Astrocyte (in vitro differentiated cells and primary cell): ENCODE results near the gene HSPA12B. TPM values are rescaled to one million over a fixed set of nuclear protein-coding genes. Genes with fewer than 3 reads are reported as not detected.
A peak's percentile ranks its signal among the peaks of the same experiment; 100 is the strongest.

Source experiments
- DNase-seq: peaks from one replicate; pipeline ENCODE4 v3.0.0-alpha.2; 2010; ENCODE audit warnings: low read depth
- FAIRE-seq: peaks from 2 replicates; lab custom pipeline; 2011; peaks lifted over from hg19 to GRCh38; lab: Jason Lieb, UNC
- H2AFZ ChIP-seq: 2 replicates; pipeline ENCODE4 v1.6.0; 2012; ENCODE audit warnings: low read depth, low read length, inconsistent platforms
- H3K27ac ChIP-seq: 2 replicates; pipeline ENCODE4 v1.5.1; 2011; ENCODE audit warnings: low read depth, low read length, inconsistent platforms
- H3K27me3 ChIP-seq: 2 replicates; pipeline ENCODE4 v1.6.0; 2011; ENCODE audit warnings: low read length, inconsistent platforms; ENCODE audit not compliant: insufficient read depth
- H3K36me3 ChIP-seq: 2 replicates; pipeline ENCODE4 v1.5.1; 2011; ENCODE audit warnings: low read length, inconsistent platforms; ENCODE audit not compliant: insufficient read depth
- H3K4me1 ChIP-seq: 2 replicates; pipeline ENCODE4 v1.5.1; 2011; ENCODE audit warnings: low read length, inconsistent platforms; ENCODE audit not compliant: insufficient read depth
- H3K4me2 ChIP-seq: 2 replicates; pipeline ENCODE4 v1.6.0; 2012; ENCODE audit warnings: low read length, inconsistent platforms
- H3K4me3 ChIP-seq: 2 replicates; pipeline ENCODE4 v1.5.1; 2011; ENCODE audit warnings: low read depth, mild to moderate bottlenecking, low read length, inconsistent platforms; ENCODE audit not compliant: insufficient read depth
- H3K79me2 ChIP-seq: 2 replicates; pipeline ENCODE4 v1.6.0; 2012; ENCODE audit warnings: mild to moderate bottlenecking, low read length, inconsistent platforms; ENCODE audit not compliant: insufficient read depth
- H3K9ac ChIP-seq: 2 replicates; pipeline ENCODE4 v1.6.0; 2012; ENCODE audit warnings: mild to moderate bottlenecking, low read length, inconsistent platforms
- H3K9me3 ChIP-seq: 2 replicates; pipeline ENCODE4 v1.5.1; 2012; ENCODE audit warnings: low read depth, mild to moderate bottlenecking, low read length, inconsistent platforms; ENCODE audit not compliant: insufficient read depth
- H4K20me1 ChIP-seq: 2 replicates; pipeline ENCODE4 v1.6.0; 2012; ENCODE audit warnings: low read length, inconsistent platforms; ENCODE audit not compliant: insufficient read depth
- H3K27ac Mint-ChIP-seq: one replicate; pipeline ENCODE4 v1.8.0; 2021; ENCODE audit warnings: mild to moderate bottlenecking, mixed read lengths; ENCODE audit not compliant: unreplicated experiment
- H3K27me3 Mint-ChIP-seq: one replicate; pipeline ENCODE4 v1.8.0; 2021; ENCODE audit warnings: low read depth, mixed read lengths; ENCODE audit not compliant: unreplicated experiment
- H3K36me3 Mint-ChIP-seq: one replicate; pipeline ENCODE4 v1.8.0; 2021; ENCODE audit warnings: low read depth, mixed read lengths; ENCODE audit not compliant: unreplicated experiment
- H3K4me1 Mint-ChIP-seq: one replicate; pipeline ENCODE4 v1.8.0; 2021; ENCODE audit warnings: low read depth, mixed read lengths; ENCODE audit not compliant: unreplicated experiment
- H3K4me3 Mint-ChIP-seq: one replicate; pipeline ENCODE4 v1.8.0; 2021; ENCODE audit warnings: mild to moderate bottlenecking, moderate library complexity, mixed read lengths; ENCODE audit not compliant: unreplicated experiment
- H3K9me3 Mint-ChIP-seq: one replicate; pipeline ENCODE4 v1.8.0; 2021; ENCODE audit warnings: mild to moderate bottlenecking, mixed read lengths; ENCODE audit not compliant: unreplicated experiment
- CTCF ChIP-seq: IDR thresholded peaks from 2 replicates; pipeline ENCODE4 v1.5.1; 2011; ENCODE audit warnings: low read depth, mild to moderate bottlenecking, inconsistent platforms, low read length, moderate library complexity; ENCODE audit not compliant: insufficient read depth
- EZH2 ChIP-seq: IDR thresholded peaks from 2 replicates; pipeline ENCODE4 v1.6.1; 2012; ENCODE audit warnings: mild to moderate bottlenecking, low read length, inconsistent platforms; ENCODE audit not compliant: insufficient read depth
- total RNA-seq: library from RNA; stranded (reverse); gene quantifications from 2 replicates; pipeline ENCODE4 v1.2.1, GENCODE V29; 2021

HSPA12B gene
- total RNA-seq, 1 donor from 2014 or later: not detected

GRCh38 chr20:3733119-3733995, 872 bp downstream of the HSPA12B start:
- H3K9me3 ChIP-seq: no peaks in the 10 kb centered on the region
- no peak for DNase-seq
- H2AFZ ChIP-seq: no peak overlapping the region
- no peak overlapping the region for H3K27ac Mint-ChIP-seq
- no peaks in the 10 kb centered on the region for H3K4me1 Mint-ChIP-seq
- no peak overlapping the region for H3K4me3 Mint-ChIP-seq
- TF ChIP-seq EZH2: peak; percentile 14
- no peak for TF ChIP-seq CTCF
- H4K20me1 ChIP-seq: no peaks in the 10 kb centered on the region
- H3K27me3 ChIP-seq: peaks cover 15% of the 10 kb centered on the region
- H3K9ac ChIP-seq: no peak overlapping the region
- no peak overlapping the region for H3K4me3 ChIP-seq
- H3K9me3 Mint-ChIP-seq: peaks cover 2% of the 10 kb centered on the region
- H3K27me3 Mint-ChIP-seq: peaks cover 65% of the 10 kb centered on the region
- no peaks in the 10 kb centered on the region for H3K36me3 Mint-ChIP-seq
- H3K4me2 ChIP-seq: no peak overlapping the region
- H3K79me2 ChIP-seq: no peaks in the 10 kb centered on the region
- H3K27ac ChIP-seq: no peak overlapping the region
- no peaks in the 10 kb centered on the region for H3K4me1 ChIP-seq
- FAIRE-seq: no peak
- H3K36me3 ChIP-seq: no peaks in the 10 kb centered on the region

GRCh38 chr20:3734111-3734843, 1.8 kb downstream of the HSPA12B start:
- no peaks in the 10 kb centered on the region for H3K4me1 ChIP-seq
- no peaks in the 10 kb centered on the region for H3K4me1 Mint-ChIP-seq
- no peak for FAIRE-seq

More at GRCh38 chr20:3734111-3734843, 1.8 kb downstream of the HSPA12B start:
- peaks cover 2% of the 10 kb centered on the region for H3K9me3 Mint-ChIP-seq
- Histone ChIP-seq H3K4me3 (no peak overlapping the region), H3K4me2 (no peak overlapping the region), H2AFZ (no peak overlapping the region), H3K36me3 (no peaks in the 10 kb centered on the region), H3K27me3 (peaks cover 13% of the 10 kb centered on the region), H3K9me3 (no peaks in the 10 kb centered on the region), H4K20me1 (no peaks in the 10 kb centered on the region), H3K27ac (no peak overlapping the region), H3K79me2 (no peaks in the 10 kb centered on the region), H3K9ac (no peak overlapping the region)
- no peaks in the 10 kb centered on the region for H3K36me3 Mint-ChIP-seq
- no peak overlapping the region for H3K4me3 Mint-ChIP-seq
- H3K27ac Mint-ChIP-seq: peak overlapping the region; percentile 34
- TF ChIP-seq EZH2 (no peak), CTCF (no peak)
- H3K27me3 Mint-ChIP-seq: peaks cover 64% of the 10 kb centered on the region
- DNase-seq: no peak
